ENCODE measurements around the gene FOXN3.

DNA sequence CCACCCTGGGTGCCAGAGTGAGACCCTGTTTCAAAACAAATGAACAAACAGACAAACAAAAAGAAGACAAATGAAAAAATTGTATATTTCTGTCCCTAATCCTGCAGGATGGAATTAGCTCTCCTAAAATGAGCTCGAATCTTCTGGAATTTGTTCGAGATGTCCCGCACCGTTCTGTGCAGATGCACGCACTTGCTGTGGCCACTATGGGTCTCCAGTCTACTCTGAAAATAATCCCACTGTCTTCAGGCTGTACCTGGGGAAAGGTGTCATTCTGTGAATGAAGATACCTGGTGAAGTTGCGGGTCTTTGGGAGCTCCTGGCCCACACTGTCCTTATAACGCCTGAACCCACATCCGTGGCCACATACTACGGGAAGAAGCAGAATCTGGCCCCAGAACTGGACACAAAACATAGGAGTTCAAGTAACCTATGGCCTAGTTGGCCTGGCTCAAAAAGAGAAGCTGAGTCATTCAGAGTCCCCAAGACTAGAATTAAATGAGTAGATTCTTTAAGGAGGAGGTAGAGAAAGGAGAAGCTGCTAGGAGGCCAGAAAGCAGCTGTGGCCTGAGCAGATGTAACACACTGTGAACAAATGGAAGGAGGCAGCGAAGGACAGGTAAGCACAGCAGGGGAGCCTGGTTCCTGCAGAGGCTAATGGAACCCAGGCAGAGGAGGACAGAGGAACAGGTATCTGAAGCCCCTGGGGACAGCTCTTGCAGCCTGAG lies 108.6 kb downstream of the FOXN3 start:
- no peak for TF ChIP-seq SUZ12 (IDR thresholded peaks at IDR 0.05; ENCODE audit: extremely low read depth, insufficient read depth, insufficient read length)
- TF ChIP-seq YY1 (IDR thresholded peaks at IDR 0.05; ENCODE audit: insufficient read depth, insufficient read length), result no peak

All from NT2/D1 (cell line).